ENCODE data around the gene MC3R. TPM values are rescaled to one million over a fixed set of nuclear protein-coding genes. Genes with fewer than 3 reads are reported as not detected.

Gene MC3R
- total and polyA plus RNA-seq, 2 donors, result not detected

DNA sequence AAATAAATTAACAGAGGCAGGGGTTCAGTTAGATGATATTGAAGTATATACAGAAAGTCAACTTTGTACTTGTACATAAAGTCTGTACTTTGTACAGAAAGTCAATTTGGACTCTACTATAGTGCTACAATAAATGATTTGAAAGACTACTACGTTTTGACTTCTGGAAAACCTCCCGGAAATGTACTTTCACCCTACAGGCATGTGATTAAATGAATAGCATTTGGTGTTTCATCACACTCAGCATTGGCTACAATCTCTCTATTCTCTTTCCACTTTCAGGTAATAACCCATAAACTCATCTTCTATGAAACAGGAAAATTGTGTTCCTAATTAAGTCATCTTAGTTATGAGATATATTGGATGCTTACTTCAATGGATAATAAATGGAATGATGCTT, 25.6 kb upstream of the MC3R start:
- H3K4me1 ChIP-seq (ENCODE audit: insufficient read depth), result no peaks in the 10 kb centered on the region
- WGBS, result 70% methylated on average over 2 of the region's 2 CpGs

DNA sequence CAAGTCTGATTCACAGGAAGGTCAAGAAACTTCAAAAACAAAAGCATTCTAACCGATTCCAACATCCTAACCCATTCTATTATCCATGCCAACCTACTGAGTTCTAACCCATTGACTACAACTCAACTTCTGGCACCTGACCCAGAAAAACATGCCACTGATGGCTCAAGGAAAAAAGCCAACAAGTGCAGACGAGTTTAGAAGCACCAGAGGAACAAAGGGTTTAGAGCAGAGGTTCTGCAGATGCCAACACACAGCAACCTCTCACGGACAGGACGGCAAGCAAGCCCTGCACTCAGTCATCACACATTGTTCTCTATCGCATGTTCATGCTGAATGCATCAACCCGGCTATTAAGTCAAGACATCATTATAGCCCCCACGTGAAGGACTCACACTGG, 25.2 kb upstream of the MC3R start:
- 71% methylated on average over 7 of the region's 7 CpGs for WGBS
- Histone ChIP-seq H3K4me1 (ENCODE audit: insufficient read depth) (no peaks in the 10 kb centered on the region), H3K4me3 (ENCODE audit: low read depth, low read length) (no peak overlapping the region), H3K27ac (ENCODE audit: low read depth) (no peak overlapping the region), H3K36me3 (ENCODE audit: insufficient read depth) (no peaks in the 10 kb centered on the region)
- no peak for DNase-seq (ENCODE audit: extremely low spot score)

More for the DNA sequence above, 25.6 kb upstream of the MC3R start:
- no peak overlapping the region for H3K27ac ChIP-seq (ENCODE audit: low read depth)
- no peak overlapping the region for H3K4me3 ChIP-seq (ENCODE audit: low read depth, low read length)
- DNase-seq (ENCODE audit: extremely low spot score), result no peak
- no peaks in the 10 kb centered on the region for H3K36me3 ChIP-seq (ENCODE audit: insufficient read depth)

DNA sequence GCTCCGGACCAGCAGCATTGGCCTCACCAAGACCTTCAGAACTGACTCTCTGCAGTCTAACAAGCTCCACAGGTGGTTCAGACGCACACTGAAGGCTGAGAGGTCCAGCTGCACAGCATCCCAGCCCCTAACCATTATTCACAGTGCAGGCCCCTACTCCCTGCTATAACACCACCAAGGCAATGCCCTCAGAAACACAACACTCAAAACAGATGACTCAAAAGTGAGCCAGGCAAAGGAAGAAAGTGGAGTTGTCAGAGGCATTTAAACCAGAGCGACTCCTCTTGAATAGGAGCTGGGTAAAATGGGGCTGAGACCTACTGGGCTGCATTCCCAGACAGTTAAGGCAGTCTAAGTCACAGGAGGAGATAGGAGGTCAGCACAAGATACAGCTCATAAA, 20.5 kb upstream of the MC3R start:
- no peaks in the 10 kb centered on the region for H3K36me3 ChIP-seq (ENCODE audit: insufficient read depth)
- no peak for DNase-seq (ENCODE audit: extremely low spot score)
- H3K4me3 ChIP-seq (ENCODE audit: low read depth, low read length), result no peak overlapping the region
- no peak overlapping the region for H3K27ac ChIP-seq (ENCODE audit: low read depth)
- WGBS, result 73% methylated on average over 3 of the region's 3 CpGs
- H3K4me1 ChIP-seq (ENCODE audit: insufficient read depth), result no peaks in the 10 kb centered on the region

DNA sequence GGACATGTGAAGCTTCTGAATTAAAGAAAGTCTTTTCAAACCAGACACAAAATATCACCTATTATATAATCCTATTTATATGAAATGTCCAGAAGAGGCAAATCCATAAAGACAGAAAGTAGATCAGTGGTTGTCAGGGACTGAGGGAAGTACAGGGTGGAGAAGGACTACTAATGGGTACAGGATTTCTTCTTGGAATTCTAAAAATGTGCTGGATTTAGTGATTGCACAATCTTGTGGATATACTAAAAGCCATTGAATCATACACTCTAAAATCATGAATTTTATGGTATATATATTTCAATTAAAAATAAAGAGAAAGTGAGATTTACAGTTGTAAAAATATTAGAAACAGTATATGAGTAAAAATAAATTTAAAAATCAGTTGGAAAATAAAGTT, 18.7 kb upstream of the MC3R start:
- no peaks in the 10 kb centered on the region for H3K36me3 ChIP-seq (ENCODE audit: insufficient read depth)
- DNase-seq (ENCODE audit: extremely low spot score), result no peak
- H3K27ac ChIP-seq (ENCODE audit: low read depth), result no peak overlapping the region
- H3K4me1 ChIP-seq (ENCODE audit: insufficient read depth), result no peaks in the 10 kb centered on the region
- no peak overlapping the region for H3K4me3 ChIP-seq (ENCODE audit: low read depth, low read length)

DNA sequence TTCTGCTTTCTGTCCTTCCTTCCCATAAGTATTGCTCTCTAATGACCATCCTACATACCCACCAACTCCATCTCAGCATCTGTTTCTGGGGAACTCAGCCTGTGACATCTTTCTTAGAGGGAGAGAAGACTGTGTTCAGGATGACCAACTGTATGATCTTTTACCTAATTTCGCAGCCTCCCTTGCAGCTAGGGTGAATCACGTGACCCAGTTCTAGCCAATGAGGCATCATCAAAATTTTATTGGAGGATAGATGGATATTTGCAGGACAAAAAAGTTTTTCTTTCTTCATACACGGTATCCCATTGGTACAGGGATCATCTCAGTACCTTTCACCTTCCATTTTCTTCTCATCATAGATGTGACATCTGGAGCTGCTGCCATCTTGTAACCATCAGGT, 14.4 kb upstream of the MC3R start:
- no peak for DNase-seq (ENCODE audit: extremely low spot score)
- H3K27ac ChIP-seq (ENCODE audit: low read depth), result no peak overlapping the region
- H3K4me1 ChIP-seq (ENCODE audit: insufficient read depth), result no peaks in the 10 kb centered on the region
- H3K36me3 ChIP-seq (ENCODE audit: insufficient read depth), result no peaks in the 10 kb centered on the region
- H3K4me3 ChIP-seq (ENCODE audit: low read depth, low read length), result no peak overlapping the region
- 84% methylated on average over 3 of the region's 3 CpGs for WGBS

GRCh38 chr20:56237335-56237734, 11.2 kb upstream of the MC3R start:
- no peak overlapping the region for H3K27ac ChIP-seq (ENCODE audit: low read depth)
- no peak for DNase-seq (ENCODE audit: extremely low spot score)
- no peaks in the 10 kb centered on the region for H3K4me1 ChIP-seq (ENCODE audit: insufficient read depth)
- H3K4me3 ChIP-seq (ENCODE audit: low read depth, low read length), result no peak overlapping the region
- no peaks in the 10 kb centered on the region for H3K36me3 ChIP-seq (ENCODE audit: insufficient read depth)

GRCh38 chr20:56244259-56244658, 4.3 kb upstream of the MC3R start:
- Histone ChIP-seq H3K4me3 (ENCODE audit: low read depth, low read length) (no peak overlapping the region), H3K4me1 (ENCODE audit: insufficient read depth) (no peaks in the 10 kb centered on the region), H3K36me3 (ENCODE audit: insufficient read depth) (no peaks in the 10 kb centered on the region), H3K27ac (ENCODE audit: low read depth) (no peak overlapping the region)
- WGBS, result 22% methylated on average over 6 of the region's 6 CpGs
- DNase-seq (ENCODE audit: extremely low spot score), result no peak

DNA sequence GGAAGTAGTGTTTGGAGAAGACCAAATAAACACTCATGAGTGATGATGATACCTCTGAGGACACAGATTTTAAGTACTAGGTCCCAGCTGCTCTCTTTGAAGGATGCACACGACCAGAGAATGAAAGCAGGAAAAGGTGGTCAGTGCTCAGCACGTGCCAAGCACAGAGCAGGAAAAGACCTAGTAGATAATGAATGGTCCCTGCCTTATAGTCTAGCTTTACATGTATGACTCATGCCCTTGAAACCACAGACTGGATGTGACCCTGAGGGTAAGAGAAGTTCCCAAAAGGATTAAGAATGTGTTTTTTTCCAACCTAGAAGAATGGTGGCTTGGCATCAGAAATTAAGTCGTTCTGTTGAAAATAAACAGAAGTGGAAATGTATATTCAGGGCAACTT, 2.8 kb upstream of the MC3R start:
- H3K4me1 ChIP-seq (ENCODE audit: insufficient read depth), result no peaks in the 10 kb centered on the region
- H3K27ac ChIP-seq (ENCODE audit: low read depth), result no peak overlapping the region
- DNase-seq (ENCODE audit: extremely low spot score), result no peak
- no peak overlapping the region for H3K4me3 ChIP-seq (ENCODE audit: low read depth, low read length)
- H3K36me3 ChIP-seq (ENCODE audit: insufficient read depth), result no peaks in the 10 kb centered on the region
- WGBS, result 20% methylated on average over 3 of the region's 3 CpGs

DNA sequence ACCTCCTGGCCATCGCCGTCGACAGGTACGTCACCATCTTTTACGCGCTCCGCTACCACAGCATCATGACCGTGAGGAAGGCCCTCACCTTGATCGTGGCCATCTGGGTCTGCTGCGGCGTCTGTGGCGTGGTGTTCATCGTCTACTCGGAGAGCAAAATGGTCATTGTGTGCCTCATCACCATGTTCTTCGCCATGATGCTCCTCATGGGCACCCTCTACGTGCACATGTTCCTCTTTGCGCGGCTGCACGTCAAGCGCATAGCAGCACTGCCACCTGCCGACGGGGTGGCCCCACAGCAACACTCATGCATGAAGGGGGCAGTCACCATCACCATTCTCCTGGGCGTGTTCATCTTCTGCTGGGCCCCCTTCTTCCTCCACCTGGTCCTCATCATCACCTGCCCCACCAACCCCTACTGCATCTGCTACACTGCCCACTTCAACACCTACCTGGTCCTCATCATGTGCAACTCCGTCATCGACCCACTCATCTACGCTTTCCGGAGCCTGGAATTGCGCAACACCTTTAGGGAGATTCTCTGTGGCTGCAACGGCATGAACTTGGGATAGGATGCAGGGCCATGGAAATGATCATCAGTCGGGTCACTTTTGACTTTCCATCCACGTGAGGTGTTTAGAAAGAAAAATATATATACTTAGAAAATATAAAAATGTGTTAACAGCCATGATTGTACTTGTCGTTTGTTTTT, 868 bp downstream of the MC3R start:
- Histone ChIP-seq H3K4me3 (ENCODE audit: low read depth, low read length) (no peak overlapping the region), H3K4me1 (ENCODE audit: insufficient read depth) (no peaks in the 10 kb centered on the region), H3K36me3 (ENCODE audit: insufficient read depth) (no peaks in the 10 kb centered on the region), H3K27ac (ENCODE audit: low read depth) (no peak overlapping the region)
- no peak for DNase-seq (ENCODE audit: extremely low spot score)
- WGBS, result 76% methylated on average over 32 of the region's 32 CpGs

- 63% methylated on average over 7 of the region's 7 CpGs for WGBS
- Histone ChIP-seq H3K4me3 (ENCODE audit: low read depth, low read length) (no peak overlapping the region), H3K4me1 (ENCODE audit: insufficient read depth) (no peaks in the 10 kb centered on the region), H3K36me3 (ENCODE audit: insufficient read depth) (no peaks in the 10 kb centered on the region), H3K27ac (ENCODE audit: low read depth) (no peak overlapping the region)
- no peak for DNase-seq (ENCODE audit: extremely low spot score)
These were observed 1.4 kb downstream of the MC3R start for GRCh38 chr20:56249956-56250355.

GRCh38 chr20:56257604-56258003, 9.1 kb downstream of the MC3R start:
- WGBS, result 84% methylated on average over 7 of the region's 7 CpGs
- H3K36me3 ChIP-seq (ENCODE audit: insufficient read depth), result no peaks in the 10 kb centered on the region
- DNase-seq (ENCODE audit: extremely low spot score), result no peak
- no peak overlapping the region for H3K27ac ChIP-seq (ENCODE audit: low read depth)
- no peaks in the 10 kb centered on the region for H3K4me1 ChIP-seq (ENCODE audit: insufficient read depth)
- no peak overlapping the region for H3K4me3 ChIP-seq (ENCODE audit: low read depth, low read length)

- no peak for DNase-seq (ENCODE audit: extremely low spot score)
- Histone ChIP-seq H3K36me3 (ENCODE audit: insufficient read depth) (no peaks in the 10 kb centered on the region), H3K27ac (ENCODE audit: low read depth) (no peak overlapping the region), H3K4me3 (ENCODE audit: low read depth, low read length) (no peak overlapping the region), H3K4me1 (ENCODE audit: insufficient read depth) (no peaks in the 10 kb centered on the region)
- WGBS, result 64% methylated on average over 2 of the region's 2 CpGs
These were observed 11.4 kb downstream of the MC3R start for GRCh38 chr20:56259948-56260347.

- DNase-seq (ENCODE audit: extremely low spot score), result no peak
- Histone ChIP-seq H3K4me3 (ENCODE audit: low read depth, low read length) (no peak overlapping the region), H3K36me3 (ENCODE audit: insufficient read depth) (no peaks in the 10 kb centered on the region), H3K4me1 (ENCODE audit: insufficient read depth) (no peaks in the 10 kb centered on the region), H3K27ac (ENCODE audit: low read depth) (no peak overlapping the region)
These were observed 20.0 kb downstream of the MC3R start for GRCh38 chr20:56268536-56268935.

DNA sequence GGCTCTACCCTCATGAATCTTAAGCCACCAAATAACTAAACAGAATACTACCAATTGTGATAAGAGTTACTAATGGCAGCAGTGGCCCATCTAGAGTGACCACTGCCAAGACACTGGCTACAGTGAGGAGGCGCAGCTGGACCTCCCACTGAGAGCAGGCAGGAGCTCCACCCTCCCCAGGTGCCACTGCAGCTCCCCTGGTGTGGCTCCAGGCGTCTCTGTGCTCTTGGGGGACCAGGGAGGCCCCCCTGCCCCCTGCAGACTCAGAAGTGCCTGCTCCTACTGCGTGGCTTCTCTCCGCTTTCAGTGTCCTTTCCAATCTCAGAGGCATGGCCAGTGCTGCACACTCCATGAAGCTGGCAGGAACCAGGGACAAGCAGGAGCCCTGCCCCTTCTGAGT, 23.4 kb downstream of the MC3R start:
- 64% methylated on average over 4 of the region's 4 CpGs for WGBS
- no peak overlapping the region for H3K27ac ChIP-seq (ENCODE audit: low read depth)
- no peaks in the 10 kb centered on the region for H3K4me1 ChIP-seq (ENCODE audit: insufficient read depth)
- H3K4me3 ChIP-seq (ENCODE audit: low read depth, low read length), result no peak overlapping the region
- no peaks in the 10 kb centered on the region for H3K36me3 ChIP-seq (ENCODE audit: insufficient read depth)
- DNase-seq (ENCODE audit: extremely low spot score), result no peak

GRCh38 chr20:56273491-56273890, 25.0 kb downstream of the MC3R start:
- WGBS, result 57% methylated on average over 2 of the region's 2 CpGs
- Histone ChIP-seq H3K27ac (ENCODE audit: low read depth) (no peak overlapping the region), H3K4me3 (ENCODE audit: low read depth, low read length) (no peak overlapping the region), H3K36me3 (ENCODE audit: insufficient read depth) (no peaks in the 10 kb centered on the region), H3K4me1 (ENCODE audit: insufficient read depth) (no peaks in the 10 kb centered on the region)
- DNase-seq (ENCODE audit: extremely low spot score), result no peak
